Measurements from ENCODE around the gene RAB37. TPM values are rescaled to one million over a fixed set of nuclear protein-coding genes. Genes with fewer than 3 reads are reported as not detected.

RAB37 gene
- total RNA-seq, 5 donors from 2014 or later (not counting 1 experiment from before 2014, with no cell fraction given) = 31.2 to 73.4 (median 40.7) TPM

GRCh38 chr17:74711058-74711824 lies 25.8 kb upstream of the RAB37 start:
- POLR2A ChIA-PET = no interaction called here
- 42% methylated on average over 8 of the region's 12 CpGs for WGBS (ENCODE audit: insufficient coverage)
- CTCF ChIA-PET = interaction anchor here in 1 of 2 donors (0.7 to 1.3 kb wide), 3 partner anchors 25 to 146 kb away, joined by 3 to 5 read pairs (median 4); no protein-coding TSS in a partner anchor
- H3K27ac ChIP-seq (ENCODE audit: low read length) = no peak overlapping the region
- no peak overlapping the region for H3K4me3 Mint-ChIP-seq
- DNase-seq (no peak), ATAC-seq (replicated peaks in 1 of 4) (no peak)
- H3K4me3 ChIP-seq (ENCODE audit: control insufficient read depth in 1 of 2, extremely low read depth in 1 of 2, low read length in 1 of 2) = no peak overlapping the region
- H3K4me1 Mint-ChIP-seq = peaks cover 8 to 13% (median 8%) of the 10 kb centered on the region in 3 donors
- H3K4me1 ChIP-seq (ENCODE audit: control insufficient read depth in 1 of 2, extremely low read depth in 1 of 2, insufficient read depth in 2 of 2, low read length in 2 of 2) = peaks cover 0 to 10% of the 10 kb centered on the region in 2 experiments
- peaks cover 0 to 27% of the 10 kb centered on the region in 2 experiments for H3K27me3 ChIP-seq (replicated peaks in 1 of 2; ENCODE audit: control insufficient read depth in 2 of 2, extremely low read depth in 1 of 2, insufficient read depth in 2 of 2, low read length in 1 of 2)
- H3K27ac Mint-ChIP-seq = no peak overlapping the region
- H3K27me3 Mint-ChIP-seq = peaks cover 7 to 13% of the 10 kb centered on the region in 2 donors
- no peaks in the 10 kb centered on the region for H3K36me3 ChIP-seq (ENCODE audit: control insufficient read depth in 2 of 2, extremely low read depth in 1 of 2, insufficient read depth in 1 of 2, low read length in 1 of 2)
- H3K36me3 Mint-ChIP-seq = no peaks in the 10 kb centered on the region
- H3K9me3 Mint-ChIP-seq = no peaks in the 10 kb centered on the region
- no peaks in the 10 kb centered on the region for H3K9me3 ChIP-seq

DNA sequence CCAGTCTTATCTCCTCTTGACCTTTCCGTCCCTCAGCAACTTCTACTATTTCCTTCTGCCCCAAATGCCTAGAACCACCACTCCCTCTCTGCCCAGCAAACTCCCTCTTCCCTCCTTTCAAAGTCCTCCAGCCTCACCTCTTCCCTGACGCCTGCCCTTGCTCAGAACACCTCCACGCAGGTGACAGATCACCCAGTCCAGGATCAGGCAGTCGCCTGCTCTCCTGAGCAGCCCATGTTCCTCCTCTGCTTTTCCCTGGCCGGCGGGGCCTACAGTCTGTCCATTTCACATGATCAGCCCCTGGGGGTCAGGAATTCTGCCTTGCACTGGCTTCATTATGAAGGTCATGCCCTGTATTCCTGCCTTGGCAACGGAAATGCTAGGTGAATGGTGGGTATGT lies 24.8 kb upstream of the RAB37 start:
- Histone ChIP-seq H3K9me3 (no peaks in the 10 kb centered on the region), H3K27me3 (replicated peaks in 1 of 2; ENCODE audit: control insufficient read depth in 2 of 2, extremely low read depth in 1 of 2, insufficient read depth in 2 of 2, low read length in 1 of 2) (peaks cover 0 to 27% of the 10 kb centered on the region in 2 experiments), H3K4me3 (ENCODE audit: control insufficient read depth in 1 of 2, extremely low read depth in 1 of 2, low read length in 1 of 2) (no peak overlapping the region), H3K27ac (ENCODE audit: low read length) (no peak overlapping the region), H3K4me1 (ENCODE audit: control insufficient read depth in 1 of 2, extremely low read depth in 1 of 2, insufficient read depth in 2 of 2, low read length in 2 of 2) (peaks cover 0 to 10% of the 10 kb centered on the region in 2 experiments), H3K36me3 (ENCODE audit: control insufficient read depth in 2 of 2, extremely low read depth in 1 of 2, insufficient read depth in 1 of 2, low read length in 1 of 2) (no peaks in the 10 kb centered on the region)
- ChIA-PET CTCF (no interaction called here), POLR2A (no interaction called here)
- no peaks in the 10 kb centered on the region for H3K9me3 Mint-ChIP-seq
- WGBS (ENCODE audit: insufficient coverage) = 75% methylated on average over 5 of the region's 7 CpGs
- no peaks in the 10 kb centered on the region for H3K36me3 Mint-ChIP-seq
- H3K27me3 Mint-ChIP-seq = peaks cover 7 to 13% of the 10 kb centered on the region in 2 donors
- ATAC-seq (replicated peaks in 1 of 4) (no peak), DNase-seq (no peak)
- H3K4me1 Mint-ChIP-seq = peaks cover 8 to 13% (median 8%) of the 10 kb centered on the region in 3 donors
- peak overlapping the region in 1 of 2 donors; percentile 32 for H3K27ac Mint-ChIP-seq
- H3K4me3 Mint-ChIP-seq = peak overlapping the region in 1 of 3 donors; percentile 28

GRCh38 chr17:74712756-74713155 lies 24.3 kb upstream of the RAB37 start, which contains the start of gene CD300LF:
TSS of gene CD300LF (minus strand) at chr17:74712923. CDS start at chr17:74712866, 57 bp downstream.
- Histone ChIP-seq H3K4me1 (ENCODE audit: control insufficient read depth in 1 of 2, extremely low read depth in 1 of 2, insufficient read depth in 2 of 2, low read length in 2 of 2) (peaks cover 0 to 10% of the 10 kb centered on the region in 2 experiments), H3K36me3 (ENCODE audit: control insufficient read depth in 2 of 2, extremely low read depth in 1 of 2, insufficient read depth in 1 of 2, low read length in 1 of 2) (no peaks in the 10 kb centered on the region), H3K27ac (ENCODE audit: low read length) (no peak within 1 kb of the TSS), H3K9me3 (no peaks in the 10 kb centered on the region), H3K27me3 (replicated peaks in 1 of 2; ENCODE audit: control insufficient read depth in 2 of 2, extremely low read depth in 1 of 2, insufficient read depth in 2 of 2, low read length in 1 of 2) (peaks cover 0 to 28% of the 10 kb centered on the region in 2 experiments), H3K4me3 (ENCODE audit: control insufficient read depth in 1 of 2, extremely low read depth in 1 of 2, low read length in 1 of 2) (no peak within 1 kb of the TSS)
- H3K4me3 Mint-ChIP-seq = peak within 1 kb of the TSS in 1 of 3 donors; percentile 28
- ATAC-seq (replicated peaks in 1 of 4) (no peak), DNase-seq (peak in 1 of 35 experiments; percentile 23)
- peaks cover 7 to 13% of the 10 kb centered on the region in 2 donors for H3K27me3 Mint-ChIP-seq
- H3K36me3 Mint-ChIP-seq = no peaks in the 10 kb centered on the region
- H3K27ac Mint-ChIP-seq = peak within 1 kb of the TSS in 1 of 2 donors; percentile 32
- ChIA-PET CTCF (no interaction called here), POLR2A (no interaction called here)
- no peaks in the 10 kb centered on the region for H3K9me3 Mint-ChIP-seq
- H3K4me1 Mint-ChIP-seq = peaks cover 8 to 13% (median 8%) of the 10 kb centered on the region in 3 donors
- no CpG with 5 or more reads among the region's 8 CpGs for WGBS (ENCODE audit: insufficient coverage)

DNA sequence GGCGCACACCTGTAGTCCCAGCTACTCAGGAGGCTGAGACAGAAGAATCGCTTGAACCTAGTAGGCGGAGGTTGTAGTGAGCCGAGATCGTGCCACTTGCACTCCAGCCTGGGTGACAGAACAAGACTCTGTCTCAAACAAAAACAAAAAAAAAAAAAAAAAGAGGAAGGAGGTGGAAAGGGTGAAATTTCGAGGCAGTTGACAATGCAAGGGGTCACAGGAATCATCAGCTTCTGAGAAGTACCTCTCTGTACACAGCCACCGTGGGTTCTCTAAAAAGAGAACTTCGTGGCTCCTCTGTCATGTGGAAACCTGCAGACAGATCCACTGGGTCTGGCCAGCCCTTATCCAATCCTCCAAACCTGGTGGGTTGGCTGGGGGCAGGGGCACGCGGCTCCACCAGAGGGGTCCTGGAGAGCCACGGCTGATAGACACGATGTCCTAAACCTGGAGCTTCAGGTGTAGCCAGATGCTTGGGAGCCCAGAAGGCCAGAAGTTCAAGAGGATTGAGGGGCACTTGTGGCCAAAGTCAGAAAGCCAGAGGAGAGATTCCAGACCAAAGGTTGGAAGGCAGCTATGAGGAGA lies 23.8 kb upstream of the RAB37 start:
- Mint-ChIP-seq H3K4me3 (no peak overlapping the region), H3K4me1 (peaks cover 8 to 13% (median 8%) of the 10 kb centered on the region in 3 donors), H3K36me3 (no peaks in the 10 kb centered on the region), H3K27ac (no peak overlapping the region), H3K9me3 (no peaks in the 10 kb centered on the region), H3K27me3 (peaks cover 7 to 13% of the 10 kb centered on the region in 2 donors)
- no peak for DNase-seq
- ChIA-PET CTCF (interaction anchor here in 1 of 2 donors (0.6 kb wide), 1 partner anchor 226 kb away, joined by 6 read pairs; no protein-coding TSS in a partner anchor), POLR2A (no interaction called here)
- ATAC-seq (replicated peaks in 1 of 4) = no peak
- Histone ChIP-seq H3K4me1 (ENCODE audit: control insufficient read depth in 1 of 2, extremely low read depth in 1 of 2, insufficient read depth in 2 of 2, low read length in 2 of 2) (peaks cover 0 to 10% of the 10 kb centered on the region in 2 experiments), H3K27ac (ENCODE audit: low read length) (no peak overlapping the region), H3K9me3 (no peaks in the 10 kb centered on the region), H3K36me3 (ENCODE audit: control insufficient read depth in 2 of 2, extremely low read depth in 1 of 2, insufficient read depth in 1 of 2, low read length in 1 of 2) (no peaks in the 10 kb centered on the region), H3K27me3 (replicated peaks in 1 of 2; ENCODE audit: control insufficient read depth in 2 of 2, extremely low read depth in 1 of 2, insufficient read depth in 2 of 2, low read length in 1 of 2) (peaks cover 0 to 29% of the 10 kb centered on the region in 2 experiments), H3K4me3 (ENCODE audit: control insufficient read depth in 1 of 2, extremely low read depth in 1 of 2, low read length in 1 of 2) (no peak overlapping the region)
- 67% methylated on average over 6 of the region's 12 CpGs for WGBS (ENCODE audit: insufficient coverage)

- H3K4me3 Mint-ChIP-seq = no peak overlapping the region
- ChIA-PET CTCF (interaction anchor here in 1 of 2 donors (0.6 kb wide), 1 partner anchor 14 kb away, joined by 3 read pairs; no protein-coding TSS in a partner anchor), POLR2A (no interaction called here)
- 56% methylated on average over 3 of the region's 4 CpGs for WGBS (ENCODE audit: insufficient coverage)
- no peak overlapping the region for H3K27ac Mint-ChIP-seq
- H3K9me3 Mint-ChIP-seq = no peaks in the 10 kb centered on the region
- Histone ChIP-seq H3K9me3 (no peaks in the 10 kb centered on the region), H3K36me3 (ENCODE audit: control insufficient read depth in 2 of 2, extremely low read depth in 1 of 2, insufficient read depth in 1 of 2, low read length in 1 of 2) (no peaks in the 10 kb centered on the region), H3K27ac (ENCODE audit: low read length) (no peak overlapping the region), H3K4me1 (ENCODE audit: control insufficient read depth in 1 of 2, extremely low read depth in 1 of 2, insufficient read depth in 2 of 2, low read length in 2 of 2) (peaks cover 0 to 10% of the 10 kb centered on the region in 2 experiments), H3K27me3 (replicated peaks in 1 of 2; ENCODE audit: control insufficient read depth in 2 of 2, extremely low read depth in 1 of 2, insufficient read depth in 2 of 2, low read length in 1 of 2) (peaks cover 0 to 29% of the 10 kb centered on the region in 2 experiments), H3K4me3 (ENCODE audit: control insufficient read depth in 1 of 2, extremely low read depth in 1 of 2, low read length in 1 of 2) (no peak overlapping the region)
- no peaks in the 10 kb centered on the region for H3K36me3 Mint-ChIP-seq
- peaks cover 8 to 13% (median 8%) of the 10 kb centered on the region in 3 donors for H3K4me1 Mint-ChIP-seq
- no peak for DNase-seq
- peaks cover 7 to 13% of the 10 kb centered on the region in 2 donors for H3K27me3 Mint-ChIP-seq
- ATAC-seq (replicated peaks in 1 of 4) = no peak
Observed at GRCh38 chr17:74715144-74715543, 21.9 kb upstream of the RAB37 start.

DNA sequence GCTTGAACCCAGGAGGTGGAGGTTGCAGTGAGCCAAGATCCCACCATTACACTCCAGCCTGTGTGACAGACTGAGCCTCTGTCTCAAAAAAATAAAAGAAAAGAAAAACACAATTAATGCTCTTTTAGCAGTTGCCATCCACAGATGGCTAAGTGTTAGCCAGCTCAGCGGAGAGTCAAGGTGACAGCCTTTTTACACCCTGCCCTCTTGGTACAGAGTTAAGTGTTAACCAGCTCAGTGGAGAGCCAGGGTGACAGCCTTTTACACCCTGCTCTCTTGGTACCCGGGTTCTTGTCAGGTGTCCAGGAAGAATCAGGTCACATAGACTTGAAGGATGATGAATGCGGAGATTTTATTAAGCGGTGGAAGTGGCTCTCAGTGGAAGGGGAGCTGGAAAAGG lies 16.6 kb upstream of the RAB37 start:
- 85% methylated on average over 2 of the region's 4 CpGs for WGBS (ENCODE audit: insufficient coverage)
- POLR2A ChIA-PET = no interaction called here

More for the DNA sequence above, 16.6 kb upstream of the RAB37 start:
- Mint-ChIP-seq H3K4me1 (no peaks in the 10 kb centered on the region), H3K27ac (no peak overlapping the region), H3K27me3 (no peaks in the 10 kb centered on the region), H3K9me3 (no peaks in the 10 kb centered on the region), H3K36me3 (no peaks in the 10 kb centered on the region), H3K4me3 (no peak overlapping the region)
- no peak overlapping the region for H3K4me3 ChIP-seq (ENCODE audit: control insufficient read depth in 1 of 2, extremely low read depth in 1 of 2, low read length in 1 of 2)
- H3K27me3 ChIP-seq (replicated peaks in 1 of 2; ENCODE audit: control insufficient read depth in 2 of 2, extremely low read depth in 1 of 2, insufficient read depth in 2 of 2, low read length in 1 of 2) = peaks cover 0 to 2% of the 10 kb centered on the region in 2 experiments
- H3K4me1 ChIP-seq (ENCODE audit: control insufficient read depth in 1 of 2, extremely low read depth in 1 of 2, insufficient read depth in 2 of 2, low read length in 2 of 2) = no peaks in the 10 kb centered on the region
- H3K27ac ChIP-seq (ENCODE audit: low read length) = no peak overlapping the region
- DNase-seq = no peak
- no peak for ATAC-seq (replicated peaks in 1 of 4)
- H3K9me3 ChIP-seq = no peaks in the 10 kb centered on the region
- no peaks in the 10 kb centered on the region for H3K36me3 ChIP-seq (ENCODE audit: control insufficient read depth in 2 of 2, extremely low read depth in 1 of 2, insufficient read depth in 1 of 2, low read length in 1 of 2)
- CTCF ChIA-PET = no interaction called here
